Liver (tissue), 9 donors: Measurements from ENCODE around the gene EOLA1. TPM values are rescaled to one million over a fixed set of nuclear protein-coding genes. Genes with fewer than 3 reads are reported as not detected.

Source experiments
- DNase-seq: peaks from one replicate; pipeline ENCODE4 v3.0.0-alpha.2; 2017; ENCODE audit warnings: low spot score
- H3K27ac ChIP-seq, 2 donors: one replicate each; pipeline ENCODE4 v1.7.0; 2013; ENCODE audit warnings: inconsistent platforms in 2 of 2, low read length in 2 of 2, control low read depth in 1 of 2, low read depth in 1 of 2, mild to moderate bottlenecking in 1 of 2
- H3K27me3 ChIP-seq, 4 donors: one replicate each; pipeline versions ENCODE4 v1.6.1 to v1.7.0; 2013; ENCODE audit warnings: low read length in 3 of 4, inconsistent platforms in 1 of 4, mild to moderate bottlenecking in 1 of 4, moderate library complexity in 1 of 4; ENCODE audit not compliant: control insufficient read depth in 4 of 4, insufficient read depth in 4 of 4
- H3K36me3 ChIP-seq, 4 donors: one replicate each; pipeline versions ENCODE4 v1.6.1 to v1.7.0; 2013; ENCODE audit warnings: low read length in 3 of 4, mild to moderate bottlenecking in 3 of 4, low read depth in 1 of 4, moderate library complexity in 1 of 4; ENCODE audit not compliant: control insufficient read depth in 4 of 4, insufficient read depth in 3 of 4
- H3K4me1 ChIP-seq, 4 donors: one replicate each; pipeline versions ENCODE4 v1.6.1 to v1.7.0; 2013; ENCODE audit warnings: low read length in 3 of 4, mild to moderate bottlenecking in 3 of 4, moderate library complexity in 1 of 4; ENCODE audit not compliant: control insufficient read depth in 4 of 4, insufficient read depth in 4 of 4
- H3K4me3 ChIP-seq, 3 donors: one replicate each; pipeline versions ENCODE4 v1.6.1 to v1.7.0; 2013; ENCODE audit warnings: low read length in 3 of 3, control low read depth in 1 of 3, low read depth in 1 of 3, mild to moderate bottlenecking in 1 of 3
- H3K9ac ChIP-seq, 2 donors: one replicate each; pipeline ENCODE4 v1.7.0; 2013; ENCODE audit warnings: low read length in 2 of 2, mild to moderate bottlenecking in 2 of 2, moderate library complexity in 2 of 2, control low read depth in 1 of 2, low read depth in 1 of 2
- H3K9me3 ChIP-seq, 4 donors: one replicate each; pipeline versions ENCODE4 v1.6.1 to v1.7.0; 2013; ENCODE audit warnings: low read length in 3 of 4; ENCODE audit not compliant: control insufficient read depth in 4 of 4
- ATF3 ChIP-seq: IDR thresholded peaks from 2 replicates; pipeline ENCODE4 v1.6.1; 2016; ENCODE audit warnings: antibody characterized with exemption
- EGR1 ChIP-seq, 2 donors: IDR thresholded peaks; 2 replicates each; pipeline ENCODE4 v1.6.1; 2016 to 2018; ENCODE audit warnings: antibody characterized with exemption in 2 of 2, low read depth in 2 of 2
- FOXA1 ChIP-seq: IDR thresholded peaks from 2 replicates; pipeline ENCODE4 v1.6.1; 2016; ENCODE audit warnings: antibody characterized with exemption
- FOXA2 ChIP-seq: IDR thresholded peaks from 2 replicates; pipeline ENCODE4 v1.6.1; 2016; ENCODE audit warnings: antibody characterized with exemption
- GABPA ChIP-seq, 2 donors: IDR thresholded peaks in 1 of 2; conservative IDR thresholded peaks in 1 of 2; 2 replicates each; pipeline ENCODE4 v1.6.1; 2016; ENCODE audit warnings: antibody characterized with exemption in 2 of 2, mild to moderate bottlenecking in 1 of 2, moderate library complexity in 1 of 2
- HNF4A ChIP-seq, 2 donors: conservative IDR thresholded peaks; 2 replicates each; pipeline ENCODE4 v1.6.1; 2016; ENCODE audit warnings: antibody characterized with exemption in 2 of 2, mild to moderate bottlenecking in 2 of 2
- JUND ChIP-seq, 2 donors: IDR thresholded peaks; 2 replicates each; pipeline ENCODE4 v1.6.1; 2016; ENCODE audit warnings: antibody characterized with exemption in 2 of 2
- NR2F2 ChIP-seq: IDR thresholded peaks from 2 replicates; pipeline ENCODE4 v1.6.1; 2016; ENCODE audit warnings: antibody characterized with exemption
- RAD21 ChIP-seq, 2 donors: IDR thresholded peaks; 2 replicates each; pipeline ENCODE4 v1.6.1; 2016; ENCODE audit warnings: antibody characterized with exemption in 2 of 2, mild to moderate bottlenecking in 2 of 2
- RXRA ChIP-seq, 2 donors: IDR thresholded peaks; 2 replicates each; pipeline ENCODE4 v1.6.1; 2017 to 2018; ENCODE audit warnings: antibody characterized with exemption in 2 of 2, mild to moderate bottlenecking in 1 of 2
- SP1 ChIP-seq: IDR thresholded peaks from 2 replicates; pipeline ENCODE4 v1.6.1; 2018; ENCODE audit warnings: antibody characterized with exemption, mild to moderate bottlenecking
- TAF1 ChIP-seq: conservative IDR thresholded peaks from 2 replicates; pipeline ENCODE4 v1.6.1; 2016; ENCODE audit warnings: antibody characterized with exemption, mild to moderate bottlenecking
- YY1 ChIP-seq: IDR thresholded peaks from 2 replicates; pipeline ENCODE4 v1.6.1; 2016; ENCODE audit warnings: antibody characterized with exemption, mild to moderate bottlenecking
- WGBS: extraction: QIAGEN DNeasy Blood & Tissue Kit; methylation state at CpG from one replicate; pipeline ENCODE4 v1.1.7; 2013; 5-methylcytosine and 5-hydroxymethylcytosine counted together
- polyA plus RNA-seq, 2 donors: library from polyadenylated mRNA; stranded (reverse) in 1 of 2; unstranded in 1 of 2; fragments of 200-250 nt in 1 of 2; fragments of >200 nt in 1 of 2; fragmentation: Nextera tagmentation in 1 of 2; extraction: Ambion mirVana in 1 of 2; gene quantifications; one replicate each; pipeline versions ENCODE4 v1.2.1 to v1.2.3, GENCODE V29; 2013 to 2015
- total RNA-seq, 2 donors: library from RNA; depleted of rRNA; stranded (reverse); fragments of >200 nt; gene quantifications; one replicate each; pipeline ENCODE4 v1.2.3, GENCODE V29; 2014
- TF ChIP-seq, protein P1 (sequence below): IDR thresholded peaks from 2 replicates; pipeline ENCODE4 v1.6.1; 2016; ENCODE audit warnings: antibody characterized with exemption
- TF ChIP-seq, protein P2 (sequence below): IDR thresholded peaks from 2 replicates; pipeline ENCODE4 v1.6.1; 2016; ENCODE audit warnings: antibody characterized with exemption
- donor health status: healthy.
- donor health status: healthy.
- donor health status: healthy.
- donor health status: healthy.
- donor health status: healthy.

EOLA1 gene
- total and polyA plus RNA-seq, 4 donors: 7.5 to 17.2 (median 11.2) TPM

DNA sequence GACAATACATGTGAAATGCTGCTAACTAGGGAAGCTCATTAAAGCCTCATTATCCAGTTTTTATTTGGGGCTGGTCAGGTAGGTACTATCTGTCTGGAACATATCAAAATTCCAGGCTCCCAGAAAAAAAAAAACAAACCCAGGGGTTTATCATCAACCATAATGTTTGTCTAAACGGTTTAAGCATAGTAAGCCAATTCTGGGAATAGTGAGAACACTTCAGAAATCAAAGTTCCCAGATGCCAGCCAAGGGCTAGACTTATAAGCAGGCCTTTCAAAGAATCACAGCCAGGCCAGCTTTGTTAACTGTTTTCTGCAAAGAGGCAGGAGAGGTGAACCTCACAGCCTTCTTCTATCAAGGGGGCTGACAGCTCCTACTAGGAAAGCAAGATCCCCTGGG lies 43.8 kb upstream of the EOLA1 start (continued):
- TF ChIP-seq, protein P1, sequence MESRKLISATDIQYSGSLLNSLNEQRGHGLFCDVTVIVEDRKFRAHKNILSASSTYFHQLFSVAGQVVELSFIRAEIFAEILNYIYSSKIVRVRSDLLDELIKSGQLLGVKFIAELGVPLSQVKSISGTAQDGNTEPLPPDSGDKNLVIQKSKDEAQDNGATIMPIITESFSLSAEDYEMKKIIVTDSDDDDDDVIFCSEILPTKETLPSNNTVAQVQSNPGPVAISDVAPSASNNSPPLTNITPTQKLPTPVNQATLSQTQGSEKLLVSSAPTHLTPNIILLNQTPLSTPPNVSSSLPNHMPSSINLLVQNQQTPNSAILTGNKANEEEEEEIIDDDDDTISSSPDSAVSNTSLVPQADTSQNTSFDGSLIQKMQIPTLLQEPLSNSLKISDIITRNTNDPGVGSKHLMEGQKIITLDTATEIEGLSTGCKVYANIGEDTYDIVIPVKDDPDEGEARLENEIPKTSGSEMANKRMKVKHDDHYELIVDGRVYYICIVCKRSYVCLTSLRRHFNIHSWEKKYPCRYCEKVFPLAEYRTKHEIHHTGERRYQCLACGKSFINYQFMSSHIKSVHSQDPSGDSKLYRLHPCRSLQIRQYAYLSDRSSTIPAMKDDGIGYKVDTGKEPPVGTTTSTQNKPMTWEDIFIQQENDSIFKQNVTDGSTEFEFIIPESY: no peak
- TF ChIP-seq, protein P2, sequence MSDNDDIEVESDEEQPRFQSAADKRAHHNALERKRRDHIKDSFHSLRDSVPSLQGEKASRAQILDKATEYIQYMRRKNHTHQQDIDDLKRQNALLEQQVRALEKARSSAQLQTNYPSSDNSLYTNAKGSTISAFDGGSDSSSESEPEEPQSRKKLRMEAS: no peak
- TF ChIP-seq EGR1 (IDR thresholded peaks at IDR 0.05; ENCODE audit: low read depth in 2 of 2) (no peak), GABPA (IDR thresholded peaks at IDR 0.05 in 1 of 2, conservative IDR thresholded peaks at IDR 0.05 in 1 of 2) (no peak)

DNA sequence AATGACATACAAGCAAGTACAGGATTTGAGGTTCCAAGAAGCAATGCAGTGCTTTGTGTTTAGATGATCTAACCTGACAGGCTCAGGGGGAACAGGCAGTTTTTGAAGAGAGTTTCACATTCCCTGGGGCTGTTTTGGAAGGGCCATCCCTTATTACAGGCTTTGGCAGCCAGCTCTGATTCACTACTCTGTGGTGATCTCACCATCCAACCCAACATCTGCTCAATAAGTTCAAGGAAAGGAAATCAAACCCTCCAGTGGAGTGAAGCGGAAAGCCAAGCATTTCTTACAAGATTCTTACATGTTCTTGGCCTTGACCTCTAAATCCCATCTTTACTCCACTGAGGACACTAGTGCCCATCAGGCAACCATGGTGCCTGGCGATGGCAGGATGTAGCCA lies 43.2 kb upstream of the EOLA1 start:
- WGBS: 99% methylated on average over 2 of the region's 2 CpGs
- DNase-seq: no peak
- Histone ChIP-seq H3K9me3 (no peaks in the 10 kb centered on the region), H3K4me1 (peaks cover 0 to 15% (median 7%) of the 10 kb centered on the region in 4 donors), H3K9ac (no peak overlapping the region), H3K27me3 (no peaks in the 10 kb centered on the region), H3K27ac (peak overlapping the region in 1 of 2 donors; percentile 31), H3K36me3 (peaks cover 1 to 48% (median 25%) of the 10 kb centered on the region in 4 donors), H3K4me3 (no peak overlapping the region)
- TF ChIP-seq, protein P2: no peak

- Histone ChIP-seq H3K9ac (no peak overlapping the region), H3K4me1 (peaks cover 0 to 6% (median 5%) of the 10 kb centered on the region in 4 donors), H3K4me3 (no peak overlapping the region), H3K9me3 (no peaks in the 10 kb centered on the region), H3K27me3 (no peaks in the 10 kb centered on the region), H3K36me3 (peaks cover 1 to 48% (median 24%) of the 10 kb centered on the region in 4 donors), H3K27ac (no peak overlapping the region)
- 98% methylated on average over 4 of the region's 4 CpGs for WGBS
- TF ChIP-seq HNF4A (conservative IDR thresholded peaks at IDR 0.05) (no peak), TAF1 (no peak), JUND (IDR thresholded peaks at IDR 0.05) (no peak), FOXA1 (no peak), NR2F2 (no peak), YY1 (no peak), ATF3 (no peak), RXRA (IDR thresholded peaks at IDR 0.05) (no peak), SP1 (no peak), FOXA2 (no peak), GABPA (IDR thresholded peaks at IDR 0.05 in 1 of 2, conservative IDR thresholded peaks at IDR 0.05 in 1 of 2) (no peak), RAD21 (IDR thresholded peaks at IDR 0.05) (no peak)
- TF ChIP-seq, protein P1: no peak
- TF ChIP-seq, protein P2: no peak
- DNase-seq: no peak
Measured at GRCh38 chrX:149498767-149499166, 42.0 kb upstream of the EOLA1 start.
